Right lobe of liver (tissue), 6 donors: ENCODE data around the gene KRTAP10-1. TPM values are rescaled to one million over a fixed set of nuclear protein-coding genes. Genes with fewer than 3 reads are reported as not detected.

ENCODE experiments used
- ATAC-seq, 4 donors: fragments of 200-7000 bp; cut with Tn5 transposase; one replicate each; pipeline ENCODE4 v1.9.1; 2020; ENCODE audit warnings: mild to moderate bottlenecking in 4 of 4, moderate library complexity in 4 of 4
- DNase-seq, 3 donors: peaks; one replicate each; pipeline ENCODE4 v3.0.0-alpha.2; 2020
- H3K27ac ChIP-seq, 3 donors: fragments of 200-600 bp; one replicate each; pipeline ENCODE4 v1.8.0; 2022
- H3K27me3 ChIP-seq, 2 donors: fragments of 200-600 bp; one replicate each; pipeline ENCODE4 v1.8.0; 2022
- H3K36me3 ChIP-seq, 4 donors: fragments of 200-600 bp; sonication (generic) in 1 of 4; one replicate each; pipeline versions ENCODE4 v1.5.1 to v1.8.0; 2017 to 2022; ENCODE audit warnings: control low read depth in 1 of 4
- H3K4me1 ChIP-seq, 4 donors: fragments of 200-600 bp; sonication (generic) in 1 of 4; one replicate each; pipeline versions ENCODE4 v1.5.1 to v1.8.0; 2017 to 2022; ENCODE audit warnings: control low read depth in 1 of 4
- H3K4me3 ChIP-seq, 3 donors: fragments of 200-600 bp; one replicate each; pipeline ENCODE4 v1.8.0; 2022
- H3K9me3 ChIP-seq, 4 donors: fragments of 200-600 bp; sonication (generic) in 1 of 4; one replicate each; pipeline versions ENCODE4 v1.5.1 to v1.8.0; 2017 to 2022; ENCODE audit warnings: control low read depth in 1 of 4
- POLR2A ChIP-seq: fragments of 450-650 bp; IDR thresholded peaks from one replicate; pipeline ENCODE4 v1.6.1; 2017; ENCODE audit warnings: antibody characterized with exemption, mild to moderate bottlenecking
- WGBS: methylation state at CpG from one replicate; pipeline ENCODE4 v1.1.6; 2018; ENCODE audit warnings: low coverage, low lambda C conversion rate; ENCODE audit not compliant: insufficient coverage; ENCODE audit errors: missing lambda C conversion rate; 5-methylcytosine and 5-hydroxymethylcytosine counted together
- intact Hi-C, 2 donors: fragments of 100-400 bp; cut with DNase I; formaldehyde crosslinking; loops; one replicate each; pipeline versions ENCODE4 v1.11.2 to v1.14.1; 2022
- total RNA-seq, 6 experiments: library from RNA; depleted of rRNA in 2 of 6; stranded (reverse); fragments of >200 nt in 2 of 6; fragmentation: NEBNext Ultra II Directional in 3 of 6; extraction: Animal tissue kit (Norgen Biotek cat#: 25700) in 3 of 6; gene quantifications; one replicate each; pipeline versions ENCODE4 v1.1.0 to v1.2.4, GENCODE V29; 2016 to 2023
- TF ChIP-seq, protein P1 (sequence below), 4 donors: fragments of 200-600 bp in 3 of 4; fragments of 450-650 bp in 1 of 4; IDR thresholded peaks; one replicate each; pipeline versions ENCODE4 v1.5.1 to v1.8.0; 2016 to 2022; ENCODE audit warnings: antibody characterized with exemption in 4 of 4, mild to moderate bottlenecking in 2 of 4
- donor health status: DM: no; HTN: yes; CAD: no.
- donor health status: DM: no; HTN: no; CAD: no.
- donor health status: DM: no; HTN: no; CAD: no.
- donor health status: DM: no; HTN: yes; CAD: no.
- donor health status: DM: no; HTN: yes; CAD: no.

KRTAP10-1 gene
- total RNA-seq, 6 experiments from 2014 or later, result not detected

DNA sequence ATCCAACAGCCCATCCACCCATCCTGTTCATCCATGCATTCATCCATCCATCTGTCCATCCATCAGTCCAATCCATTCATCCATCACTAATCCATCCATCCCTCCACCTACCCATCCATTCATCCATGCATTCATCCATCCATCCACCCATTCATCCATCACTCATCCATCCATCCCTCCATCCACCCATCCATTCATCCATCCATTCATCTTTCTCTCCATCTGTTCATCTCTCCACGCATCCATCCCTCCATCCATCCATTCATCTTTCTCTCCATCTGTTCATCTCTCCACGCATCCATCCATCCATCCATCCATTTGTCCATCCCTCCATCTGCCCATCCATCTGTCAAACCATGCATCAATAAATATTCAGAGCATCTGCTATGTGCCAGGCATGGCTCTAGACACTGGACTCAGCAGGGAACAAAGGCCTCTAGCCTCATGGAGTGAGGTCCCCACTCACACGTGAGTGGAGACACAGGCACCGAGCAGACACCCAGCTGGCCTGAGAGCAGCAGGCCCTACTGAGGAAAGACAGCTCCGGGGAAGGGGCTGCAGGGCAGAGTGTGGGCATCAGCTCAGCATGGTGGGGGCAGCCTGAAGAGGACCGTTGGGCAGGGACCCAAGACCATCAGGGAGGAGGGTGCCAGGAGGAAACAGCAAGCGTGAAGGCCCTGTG, 9.6 kb downstream of the KRTAP10-1 start:
- intact Hi-C loops, result no loop called here
- TF ChIP-seq, protein P1, sequence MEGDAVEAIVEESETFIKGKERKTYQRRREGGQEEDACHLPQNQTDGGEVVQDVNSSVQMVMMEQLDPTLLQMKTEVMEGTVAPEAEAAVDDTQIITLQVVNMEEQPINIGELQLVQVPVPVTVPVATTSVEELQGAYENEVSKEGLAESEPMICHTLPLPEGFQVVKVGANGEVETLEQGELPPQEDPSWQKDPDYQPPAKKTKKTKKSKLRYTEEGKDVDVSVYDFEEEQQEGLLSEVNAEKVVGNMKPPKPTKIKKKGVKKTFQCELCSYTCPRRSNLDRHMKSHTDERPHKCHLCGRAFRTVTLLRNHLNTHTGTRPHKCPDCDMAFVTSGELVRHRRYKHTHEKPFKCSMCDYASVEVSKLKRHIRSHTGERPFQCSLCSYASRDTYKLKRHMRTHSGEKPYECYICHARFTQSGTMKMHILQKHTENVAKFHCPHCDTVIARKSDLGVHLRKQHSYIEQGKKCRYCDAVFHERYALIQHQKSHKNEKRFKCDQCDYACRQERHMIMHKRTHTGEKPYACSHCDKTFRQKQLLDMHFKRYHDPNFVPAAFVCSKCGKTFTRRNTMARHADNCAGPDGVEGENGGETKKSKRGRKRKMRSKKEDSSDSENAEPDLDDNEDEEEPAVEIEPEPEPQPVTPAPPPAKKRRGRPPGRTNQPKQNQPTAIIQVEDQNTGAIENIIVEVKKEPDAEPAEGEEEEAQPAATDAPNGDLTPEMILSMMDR (IDR thresholded peaks at IDR 0.05), result no peak
- TF ChIP-seq POLR2A, result no peak
- H3K4me3 ChIP-seq, result no peak overlapping the region
- DNase-seq (peak in 1 of 3 donors; percentile 37), ATAC-seq (no peak)
- no peaks in the 10 kb centered on the region for H3K36me3 ChIP-seq
- WGBS, result 76% methylated on average over 5 of the region's 7 CpGs
- H3K9me3 ChIP-seq, result no peaks in the 10 kb centered on the region
- no peaks in the 10 kb centered on the region for H3K4me1 ChIP-seq
- no peak overlapping the region for H3K27ac ChIP-seq
- H3K27me3 ChIP-seq, result no peaks in the 10 kb centered on the region

DNA sequence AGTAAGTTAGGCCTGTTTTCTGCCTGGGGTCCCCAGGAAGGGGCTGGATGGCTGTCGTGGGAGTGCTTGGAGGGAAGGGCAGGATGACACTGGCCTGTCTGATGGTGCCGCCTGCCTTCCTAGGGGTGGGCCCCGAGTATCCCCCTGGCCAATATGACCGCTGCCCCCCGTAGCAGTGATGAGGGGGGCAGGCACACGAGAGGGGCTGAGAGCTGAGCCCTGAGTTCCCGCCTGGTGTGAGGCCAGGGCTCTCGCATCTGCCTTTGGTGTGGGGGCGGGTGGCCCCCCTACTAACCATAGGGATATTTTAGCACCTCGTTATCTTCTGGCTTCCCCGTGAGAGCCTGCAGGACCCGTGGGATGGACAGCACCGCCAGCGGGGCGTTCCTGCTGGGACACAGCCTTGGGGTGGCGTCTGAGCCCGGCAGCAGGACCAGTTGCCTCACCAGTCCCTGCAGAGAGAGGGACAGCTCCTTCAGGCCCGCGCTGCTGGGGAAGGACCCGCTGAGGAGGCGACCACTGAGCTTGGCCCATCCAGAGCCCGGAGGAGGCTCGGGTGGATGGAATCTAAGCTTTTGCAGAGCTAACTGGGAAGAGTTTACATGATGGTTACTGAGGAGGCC, 10.4 kb downstream of the KRTAP10-1 start:
- H3K36me3 ChIP-seq, result no peaks in the 10 kb centered on the region
- TF ChIP-seq POLR2A, result no peak
- TF ChIP-seq, protein P1 (IDR thresholded peaks at IDR 0.05), result no peak
- ATAC-seq (no peak), DNase-seq (peak in 2 of 3 donors; percentile 5 to 37)
- intact Hi-C loops, result no loop called here
- H3K9me3 ChIP-seq, result no peaks in the 10 kb centered on the region
- no peaks in the 10 kb centered on the region for H3K4me1 ChIP-seq
- WGBS, result 8% methylated on average over 4 of the region's 23 CpGs
- H3K27me3 ChIP-seq, result no peaks in the 10 kb centered on the region
- H3K4me3 ChIP-seq, result no peak overlapping the region
- no peak overlapping the region for H3K27ac ChIP-seq

DNA sequence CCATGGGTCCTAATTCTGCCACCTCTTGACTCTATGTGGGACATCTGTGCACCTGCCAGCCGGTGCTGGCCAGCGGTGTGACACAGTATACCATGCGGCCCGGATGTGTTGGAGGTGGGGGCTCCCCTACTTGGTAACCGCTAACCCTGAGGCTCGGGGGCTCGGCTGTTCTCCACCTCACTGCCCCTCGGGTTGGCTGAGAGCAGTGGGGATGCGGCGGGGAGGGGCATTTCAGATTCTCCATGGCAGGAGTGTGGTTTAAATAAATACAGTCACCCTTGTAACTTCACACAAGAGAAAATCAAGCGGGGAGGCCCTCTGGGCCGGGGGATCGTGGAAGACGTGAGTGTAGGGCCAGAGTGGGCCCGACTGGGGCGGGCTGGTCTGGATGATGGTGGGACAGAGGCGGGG, 11.0 kb downstream of the KRTAP10-1 start:
- intact Hi-C loops, result no loop called here
- ATAC-seq (no peak), DNase-seq (peak in 2 of 3 donors; percentile 9 to 28)
- Histone ChIP-seq H3K4me3 (no peak overlapping the region), H3K27ac (no peak overlapping the region), H3K36me3 (no peaks in the 10 kb centered on the region), H3K9me3 (no peaks in the 10 kb centered on the region), H3K4me1 (no peaks in the 10 kb centered on the region), H3K27me3 (no peaks in the 10 kb centered on the region)
- WGBS, result no CpG with 5 or more reads among the region's 17 CpGs
- TF ChIP-seq, protein P1 (IDR thresholded peaks at IDR 0.05), result no peak
- no peak for TF ChIP-seq POLR2A

DNA sequence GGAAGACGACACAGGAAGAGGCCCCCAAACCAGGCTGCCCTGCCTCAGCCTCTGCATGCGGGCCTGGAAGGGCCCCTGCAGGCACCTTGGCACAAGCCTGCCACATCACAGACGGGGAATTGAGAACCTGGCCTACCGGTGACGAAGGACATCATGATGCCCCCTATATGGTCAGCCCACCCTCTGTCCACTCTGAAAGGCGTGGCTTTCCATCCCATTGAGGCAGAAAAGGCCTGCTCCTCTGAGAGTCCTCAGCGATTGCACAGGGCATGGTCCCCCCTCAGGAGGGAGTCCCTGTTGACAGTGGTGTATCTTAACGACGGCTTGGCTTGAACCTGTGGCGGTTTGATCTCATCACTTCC, 11.4 kb downstream of the KRTAP10-1 start:
- Histone ChIP-seq H3K27me3 (no peaks in the 10 kb centered on the region), H3K36me3 (no peaks in the 10 kb centered on the region), H3K27ac (no peak overlapping the region), H3K9me3 (no peaks in the 10 kb centered on the region), H3K4me1 (no peaks in the 10 kb centered on the region), H3K4me3 (no peak overlapping the region)
- no CpG with 5 or more reads among the region's 10 CpGs for WGBS
- TF ChIP-seq, protein P1 (IDR thresholded peaks at IDR 0.05), result no peak
- no peak for TF ChIP-seq POLR2A
- intact Hi-C loops, result no loop called here
- DNase-seq, result no peak
- ATAC-seq, result no peak
